Measurements from ENCODE around the gene BMPR2.
"Not testable (repeated sequence)": the region's sequence is repeated elsewhere in the genome, so short reads cannot be mapped to it uniquely, and the experiment has no call there.

Gene BMPR2

DNA sequence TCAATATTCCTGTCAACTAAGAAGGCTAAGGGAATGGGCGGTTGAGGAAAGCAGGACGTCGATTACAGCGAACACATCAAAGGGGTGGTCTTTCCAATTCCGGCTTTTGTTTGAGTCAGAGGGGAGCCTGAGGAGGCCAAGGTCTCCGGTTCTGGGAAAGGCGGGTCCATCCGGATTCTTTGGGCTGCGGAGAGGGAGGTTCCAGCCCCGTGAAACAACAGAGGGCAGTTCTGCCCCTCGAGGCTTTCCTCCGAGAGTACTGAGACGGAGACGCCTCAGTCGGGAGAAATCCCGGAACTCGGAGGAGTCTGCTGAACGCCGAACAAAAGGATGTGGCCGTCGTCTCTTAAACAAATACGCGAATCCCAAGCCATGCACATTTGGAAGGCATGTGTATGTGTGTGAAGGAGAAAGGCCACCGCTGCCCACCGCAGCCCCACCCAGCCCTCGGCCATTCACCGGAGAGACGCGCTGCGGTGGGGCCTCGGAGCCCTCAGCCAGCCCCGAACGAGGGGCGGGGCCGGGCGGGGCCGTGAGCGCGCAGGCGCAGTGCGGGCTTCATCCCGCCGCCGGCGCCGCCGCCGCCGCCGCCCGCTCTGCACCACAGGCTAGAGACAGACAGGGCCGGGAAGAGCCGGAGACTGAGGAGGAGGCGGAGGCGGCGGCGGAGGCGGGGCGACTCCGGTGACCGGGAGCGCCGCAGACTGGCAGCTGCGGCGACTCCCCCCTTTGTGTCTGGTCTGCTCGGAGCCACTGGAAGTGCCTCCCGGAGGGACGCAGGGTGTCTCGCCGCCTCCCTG lies at the start of gene BMPR2:
TSS of gene BMPR2 (plus strand) at position 719 of the 800 bp plus-strand sequence. CDS start 1,148 bp downstream, outside the sequence.
- peak; percentile 28 to 92 (median 79) for DNase-seq

DNA sequence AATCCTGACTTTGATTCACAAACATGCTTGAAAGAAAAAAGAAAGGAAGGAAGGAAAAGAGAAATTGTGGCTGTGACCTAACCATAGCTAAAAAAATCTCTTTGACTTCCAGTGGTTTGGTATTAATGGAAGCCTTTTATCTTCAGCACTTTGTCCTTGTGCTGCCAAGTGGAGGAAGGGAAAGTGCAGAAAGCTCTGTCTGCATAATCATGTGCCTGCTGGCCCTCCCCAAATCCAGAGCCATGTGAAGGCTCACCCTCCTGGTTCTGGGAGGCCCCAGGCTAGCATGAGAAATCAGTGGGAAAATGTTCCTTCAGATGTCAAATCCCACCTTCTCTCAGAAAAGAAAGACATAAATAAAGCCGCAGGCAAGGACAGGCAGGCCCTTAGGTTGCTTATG lies 48.3 kb upstream of the BMPR2 start:
- DNase-seq: no peak

DNA sequence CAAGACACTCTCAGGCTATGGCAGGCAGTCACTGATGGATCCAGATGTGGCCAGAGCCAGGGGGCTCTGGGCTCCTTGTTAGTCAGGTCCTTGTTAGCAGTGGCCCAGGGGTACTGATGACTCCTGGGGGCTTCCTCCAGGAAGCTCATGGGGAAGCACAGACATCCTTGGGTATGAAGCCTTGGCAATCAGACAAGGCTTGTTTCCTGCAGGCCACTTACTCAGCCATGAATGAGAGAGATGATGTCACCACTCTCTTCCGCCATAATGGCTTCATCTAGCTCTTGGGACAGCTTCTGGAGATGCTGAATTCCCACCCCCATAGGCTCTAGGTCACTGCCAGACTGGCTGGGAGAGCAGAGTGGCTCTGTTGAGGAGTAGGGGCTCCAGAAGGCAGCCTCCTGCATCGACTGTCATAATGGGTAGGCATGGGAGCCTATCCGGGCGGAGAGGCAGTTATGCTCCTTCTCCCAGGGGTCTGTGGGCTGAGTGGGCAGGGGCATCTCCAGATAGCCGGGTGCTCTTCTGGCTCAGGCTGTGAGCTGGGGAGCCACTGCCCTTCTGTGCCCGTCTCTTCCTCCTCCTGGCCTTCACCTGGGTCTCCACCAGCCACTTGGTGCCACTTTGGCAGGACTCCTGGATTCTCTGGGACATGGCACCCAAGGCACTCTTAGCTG lies 40.2 kb upstream of the BMPR2 start:
- no peak for DNase-seq

DNA sequence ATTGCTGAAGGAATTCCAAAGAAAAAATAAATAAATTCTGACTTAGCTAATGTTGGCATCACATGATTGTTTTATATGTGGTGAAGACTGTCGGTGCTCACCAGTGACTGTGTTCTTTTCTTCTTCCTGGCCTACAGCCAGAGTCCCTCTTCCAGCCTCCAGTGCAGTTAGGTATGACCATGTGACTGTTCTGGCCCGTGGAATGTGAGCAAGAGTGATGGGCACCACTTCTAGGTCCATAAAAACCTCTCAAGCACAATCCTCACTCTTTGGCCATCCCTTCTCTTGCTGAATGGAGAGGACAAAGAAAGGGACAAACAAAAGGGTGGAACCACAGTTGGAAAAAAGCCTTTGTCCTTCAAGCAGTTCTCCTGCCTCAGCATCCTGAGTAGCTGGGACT lies 39.0 kb upstream of the BMPR2 start:
- peak in 2 of 56 donors; percentile 0 to 25 for DNase-seq

DNA sequence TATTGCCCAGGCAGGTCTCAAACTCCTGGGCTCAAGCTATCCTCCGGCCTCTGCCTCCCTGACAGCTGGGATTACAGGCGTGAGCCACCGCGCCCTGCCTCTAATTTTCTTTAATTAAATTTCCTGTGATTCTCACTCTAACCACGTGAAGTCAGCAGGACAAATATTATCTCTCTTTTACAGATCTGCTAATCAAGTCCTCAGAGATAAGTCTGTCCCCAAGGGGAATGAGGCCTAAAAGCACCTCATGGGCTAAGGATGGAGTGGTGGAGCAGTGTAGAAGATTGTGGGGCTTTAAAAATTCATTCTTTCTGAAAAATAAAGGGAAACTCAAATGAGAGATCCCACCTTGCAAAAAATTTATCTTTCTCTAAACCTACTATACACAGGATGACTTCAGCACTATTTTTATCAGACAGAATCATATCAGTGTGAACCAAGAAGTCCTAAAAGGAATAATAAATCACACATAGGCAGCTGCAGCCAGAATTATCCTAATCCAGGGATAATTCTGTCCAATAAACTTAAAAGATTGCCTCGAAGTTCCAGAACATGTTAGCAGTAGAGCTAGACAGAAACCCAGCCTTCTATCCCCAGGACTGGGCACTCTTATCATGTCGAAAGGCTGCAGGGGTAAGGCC lies 38.3 kb upstream of the BMPR2 start:
- no peak for DNase-seq

DNA sequence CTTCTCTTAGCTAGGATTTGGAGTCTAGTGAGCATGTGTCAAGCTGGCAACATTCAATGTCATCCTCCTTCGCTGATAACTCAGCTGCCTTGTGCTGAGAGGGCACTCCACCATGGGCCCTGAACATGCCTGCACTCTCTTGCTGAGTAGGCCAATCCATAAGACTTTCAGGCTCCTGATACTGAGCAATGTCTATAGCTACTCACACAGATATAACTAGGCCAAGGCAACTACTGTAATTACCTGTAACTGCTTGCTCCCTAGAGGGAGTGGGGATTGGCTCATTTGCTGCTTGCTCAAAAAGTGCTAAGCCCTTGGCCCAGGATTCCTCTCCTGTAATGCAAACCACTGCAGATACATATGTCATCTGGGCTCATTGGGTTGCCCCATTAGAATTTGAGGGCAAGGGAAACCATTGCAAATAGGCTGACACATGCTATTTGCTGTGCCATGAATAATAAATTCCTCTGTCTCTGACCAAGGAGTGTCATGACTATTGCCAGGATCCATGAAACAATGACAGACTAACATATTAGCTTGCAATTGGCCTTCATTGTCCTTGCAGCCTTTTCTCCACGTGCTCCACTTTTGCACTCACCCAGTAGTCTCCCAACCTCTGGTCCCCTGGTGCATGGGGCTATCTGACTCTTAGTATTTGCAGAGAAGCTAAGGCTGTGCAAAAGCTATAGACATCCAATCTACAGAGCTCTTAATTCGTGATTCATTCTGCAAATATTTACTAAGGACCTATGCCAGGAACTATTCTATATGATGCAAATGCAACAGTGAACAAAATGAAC lies 36.9 kb upstream of the BMPR2 start:
- no peak for DNase-seq

DNA sequence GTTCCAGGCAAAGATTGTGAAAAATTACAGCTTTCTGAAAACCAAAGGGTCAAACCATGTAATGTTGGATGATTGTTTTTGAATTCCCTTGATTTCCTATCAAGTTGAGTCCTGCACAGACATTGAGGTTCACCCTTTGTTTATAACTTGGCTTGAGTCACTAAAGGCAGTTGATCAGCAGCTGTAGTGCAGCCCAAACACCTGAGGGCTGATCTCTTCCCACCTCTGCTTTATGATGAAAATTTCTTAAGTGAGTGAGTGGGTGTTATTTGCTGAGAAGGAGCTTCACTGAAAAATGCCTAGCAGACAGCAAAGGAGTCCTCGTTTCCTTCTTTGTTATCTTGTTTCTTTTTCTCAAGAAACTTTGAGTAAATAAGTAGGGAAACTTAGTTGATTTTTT lies 31.9 kb upstream of the BMPR2 start:
- no peak for DNase-seq

DNA sequence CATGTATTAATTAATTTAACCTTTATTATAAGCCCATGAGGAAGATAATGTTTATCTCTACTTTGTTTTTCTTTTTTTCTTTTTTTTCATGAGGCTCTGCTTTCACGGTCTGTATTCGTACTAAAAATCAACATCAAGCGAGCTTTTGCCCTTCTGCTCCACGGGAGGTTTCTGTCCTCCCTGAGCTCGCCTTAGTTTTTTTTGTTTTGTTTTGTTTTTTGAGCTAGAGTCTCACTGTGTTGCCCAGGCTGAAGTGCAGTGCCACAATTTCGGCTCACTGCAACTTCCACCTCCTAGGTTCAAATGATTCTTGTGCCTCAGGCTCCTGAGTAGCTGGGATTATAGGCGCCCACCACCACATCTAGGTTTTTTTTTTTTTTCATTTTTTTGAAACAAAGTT lies 29.9 kb upstream of the BMPR2 start:
- no peak for DNase-seq

DNA sequence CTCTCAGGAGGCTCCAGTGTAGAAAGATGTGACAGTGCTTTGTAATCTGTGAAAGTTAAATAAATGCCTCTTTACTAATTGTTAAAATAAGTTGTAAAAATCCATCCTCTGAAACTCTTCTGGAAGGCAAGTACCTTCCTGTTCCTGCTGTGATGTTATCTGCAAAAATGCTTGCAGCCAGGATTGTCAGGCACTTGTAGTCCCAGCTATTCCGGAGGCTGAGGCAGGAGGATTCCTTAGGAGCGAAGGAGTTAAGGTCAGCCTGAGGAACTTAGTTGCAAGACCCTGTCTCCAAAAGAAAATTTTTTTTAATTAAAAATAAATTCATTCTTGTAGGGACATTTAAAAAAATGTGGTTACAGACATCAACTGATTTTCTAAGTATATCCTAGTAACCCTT lies 22.7 kb upstream of the BMPR2 start:
- DNase-seq: no peak

DNA sequence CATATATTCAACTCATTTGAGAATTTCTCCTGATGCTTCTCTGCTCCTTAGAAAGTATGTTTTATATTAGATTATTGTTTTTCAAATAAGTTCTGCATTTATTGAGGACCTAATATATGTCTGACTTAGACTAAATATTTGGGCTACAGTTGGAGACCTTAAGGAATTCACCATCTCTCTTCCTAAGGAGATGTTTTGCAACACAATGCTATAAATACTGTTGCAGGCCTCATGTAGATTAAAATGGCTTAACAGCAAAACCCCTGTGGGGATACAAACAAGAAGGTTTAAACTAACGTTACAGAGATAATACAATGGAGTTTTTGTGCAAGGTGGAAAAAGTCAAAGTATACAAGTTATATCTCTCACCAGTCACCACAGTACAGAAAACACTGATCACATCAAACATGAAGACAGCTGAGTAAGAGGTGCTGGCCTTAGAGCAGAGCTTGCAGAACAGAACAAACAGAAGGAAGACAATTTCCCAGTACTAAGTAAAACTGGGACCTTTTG lies 20.1 kb upstream of the BMPR2 start:
- DNase-seq: no peak

DNA sequence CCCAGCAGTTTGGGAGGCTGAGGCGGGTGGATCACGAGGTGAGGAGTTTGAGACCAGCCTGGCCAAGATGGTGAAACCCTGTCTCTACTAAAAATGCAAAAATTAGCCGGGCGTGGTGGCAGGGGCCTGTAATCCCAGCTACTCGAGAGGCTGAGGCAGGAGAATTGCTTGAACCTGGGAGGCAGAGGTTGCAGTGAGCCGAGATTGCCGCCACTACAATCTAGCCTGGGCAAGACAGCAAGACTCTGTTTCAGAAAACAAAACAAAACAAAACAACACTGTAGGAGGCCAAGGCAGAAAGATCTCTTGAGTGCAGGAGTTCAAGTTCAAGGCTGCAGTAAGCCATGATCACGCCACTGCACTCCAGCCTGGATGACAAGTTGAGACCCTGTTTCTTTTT lies 17.2 kb upstream of the BMPR2 start:
- DNase-seq: not testable (repeated sequence)

DNA sequence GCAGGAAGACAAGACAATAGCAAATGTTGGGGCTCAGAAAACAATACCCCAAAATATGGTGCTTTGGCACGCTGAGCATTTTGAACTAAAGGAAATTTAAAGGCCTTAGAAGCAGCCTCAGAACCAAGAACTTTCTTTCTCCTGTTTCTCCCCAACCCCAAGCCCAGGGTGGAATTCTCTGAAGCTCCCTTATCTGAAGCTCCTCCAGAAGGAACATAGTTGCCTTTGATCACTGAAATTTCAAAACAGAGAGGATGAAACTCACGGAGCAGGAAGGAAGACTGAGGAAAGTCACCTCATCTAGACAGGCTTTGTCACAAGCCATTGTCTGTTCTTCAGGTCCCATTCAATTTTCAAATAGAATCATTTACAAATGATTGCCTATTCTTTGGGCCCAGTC lies 15.5 kb upstream of the BMPR2 start:
- no peak for DNase-seq

DNA sequence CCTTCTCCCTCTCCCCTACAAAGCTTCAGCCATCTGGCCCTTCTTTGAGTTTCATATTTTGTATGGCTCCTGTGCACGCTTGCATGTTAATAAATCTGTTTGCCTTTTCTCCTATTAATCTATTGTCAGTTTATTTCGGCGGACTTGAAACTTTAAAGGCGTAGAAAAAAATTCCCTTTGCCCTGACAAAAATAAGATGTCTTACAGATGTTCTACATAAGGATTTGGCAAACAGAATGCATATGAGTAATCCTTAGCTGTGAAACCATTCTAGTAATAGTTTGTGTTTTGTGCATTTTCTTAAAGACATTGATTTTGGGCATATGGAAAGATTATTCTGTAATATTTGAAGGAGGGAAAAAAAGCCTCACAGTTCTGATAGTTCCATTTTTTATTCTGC lies 15.0 kb upstream of the BMPR2 start:
- DNase-seq: no peak

DNA sequence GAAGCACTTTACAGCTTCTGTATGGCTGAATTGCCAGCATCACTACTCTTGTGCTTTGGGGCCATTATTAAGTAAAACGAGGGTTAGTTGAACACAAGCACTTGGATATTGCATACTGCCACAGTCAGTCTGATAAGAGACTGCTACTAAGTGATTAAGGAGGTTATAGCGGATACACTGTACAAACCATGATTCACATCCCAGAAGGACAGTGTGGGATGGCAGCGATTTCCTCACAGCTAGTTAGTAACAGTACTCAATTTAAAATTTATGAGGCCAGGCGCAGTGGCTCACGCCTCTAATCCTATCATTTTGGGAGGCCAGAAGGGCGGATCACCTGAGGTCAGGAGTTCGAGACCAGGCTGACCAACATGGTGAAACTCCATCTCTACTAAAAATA lies 2.6 kb upstream of the BMPR2 start:
- DNase-seq: no peak

DNA sequence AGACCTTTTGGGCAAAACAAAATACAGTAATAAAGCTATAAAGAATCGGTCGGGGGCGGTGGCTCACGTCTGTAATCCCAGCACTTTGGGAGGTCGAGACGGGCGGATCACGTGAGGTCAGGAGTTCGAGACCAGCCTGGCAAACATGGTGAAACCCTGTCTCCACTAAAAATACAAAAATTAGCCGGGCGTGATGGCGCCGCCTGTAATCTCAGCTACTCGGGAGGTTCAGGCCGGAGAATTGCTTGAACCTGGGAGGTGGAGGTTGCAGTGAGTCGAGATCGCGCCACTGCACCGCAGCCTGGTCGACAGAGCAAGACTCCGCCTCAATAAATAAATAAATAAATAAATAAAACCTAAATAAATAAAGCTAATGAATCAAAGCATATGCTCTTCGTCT lies 1.7 kb upstream of the BMPR2 start:
- DNase-seq: not testable (repeated sequence)

DNA sequence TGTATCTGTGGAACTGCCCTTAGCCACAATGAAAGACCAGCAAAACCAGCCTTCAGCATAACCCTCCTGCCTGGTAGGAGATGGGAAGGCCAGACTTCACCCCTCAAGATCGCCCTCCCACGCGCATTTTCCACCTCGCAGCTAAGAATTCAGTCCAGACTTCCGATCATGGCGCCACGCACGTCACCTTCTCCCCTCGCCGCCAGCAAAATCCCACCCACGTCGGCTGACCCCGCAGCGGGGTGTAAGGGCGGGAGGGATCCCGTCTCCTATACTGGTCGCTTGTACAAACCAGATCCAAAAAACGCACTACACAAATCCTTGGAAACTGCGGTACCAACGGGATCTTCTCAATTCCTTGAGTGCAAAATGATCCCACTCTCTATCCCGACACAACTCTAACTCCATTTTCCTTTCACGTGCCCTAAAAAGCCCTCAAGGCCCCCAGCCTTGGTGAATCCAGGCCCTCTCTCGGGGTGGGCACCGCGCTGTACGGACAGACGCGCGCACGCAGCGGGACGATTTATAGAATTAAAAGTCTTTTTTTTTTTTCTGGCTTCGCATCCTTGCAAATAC lies 1.0 kb upstream of the BMPR2 start:
- peak in 45 of 56 donors; percentile 3 to 59 (median 27) for DNase-seq

DNA sequence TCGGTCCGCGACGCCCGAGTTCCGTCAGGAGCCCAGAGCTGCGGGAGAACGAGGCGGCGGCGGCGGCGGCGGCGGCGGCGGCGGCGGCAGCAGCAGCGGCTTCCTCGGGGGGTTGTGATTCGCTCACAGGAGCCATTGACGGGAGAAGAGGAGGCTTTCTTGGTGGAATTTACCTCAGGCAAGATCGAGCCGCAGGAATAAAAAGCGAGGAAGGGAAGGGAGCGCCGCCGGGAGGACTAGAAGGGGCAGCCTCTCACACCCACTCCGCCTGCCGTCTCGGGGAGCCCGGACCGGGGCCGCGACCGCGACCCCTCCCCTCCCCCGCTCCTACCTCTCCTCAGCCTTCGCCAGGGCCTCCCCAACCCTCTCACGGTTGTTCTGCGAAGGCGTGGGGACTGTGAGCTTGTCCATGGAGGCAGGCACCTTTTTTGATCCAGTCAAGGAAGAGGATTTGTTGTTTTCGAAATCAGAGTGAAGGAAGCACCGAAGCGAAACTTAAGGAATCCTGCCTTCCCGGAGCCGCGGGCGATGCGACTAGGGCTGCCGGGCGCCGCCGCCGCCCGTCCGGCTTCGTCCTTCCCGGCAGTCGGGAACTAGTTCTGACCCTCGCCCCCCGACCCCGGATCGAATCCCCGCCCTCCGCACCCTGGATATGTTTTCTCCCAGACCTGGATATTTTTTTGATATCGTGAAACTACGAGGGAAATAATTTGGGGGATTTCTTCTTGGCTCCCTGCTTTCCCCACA lies 506 bp downstream of the BMPR2 start:
- DNase-seq: peak in 38 of 56 donors; percentile 22 to 76 (median 48)

DNA sequence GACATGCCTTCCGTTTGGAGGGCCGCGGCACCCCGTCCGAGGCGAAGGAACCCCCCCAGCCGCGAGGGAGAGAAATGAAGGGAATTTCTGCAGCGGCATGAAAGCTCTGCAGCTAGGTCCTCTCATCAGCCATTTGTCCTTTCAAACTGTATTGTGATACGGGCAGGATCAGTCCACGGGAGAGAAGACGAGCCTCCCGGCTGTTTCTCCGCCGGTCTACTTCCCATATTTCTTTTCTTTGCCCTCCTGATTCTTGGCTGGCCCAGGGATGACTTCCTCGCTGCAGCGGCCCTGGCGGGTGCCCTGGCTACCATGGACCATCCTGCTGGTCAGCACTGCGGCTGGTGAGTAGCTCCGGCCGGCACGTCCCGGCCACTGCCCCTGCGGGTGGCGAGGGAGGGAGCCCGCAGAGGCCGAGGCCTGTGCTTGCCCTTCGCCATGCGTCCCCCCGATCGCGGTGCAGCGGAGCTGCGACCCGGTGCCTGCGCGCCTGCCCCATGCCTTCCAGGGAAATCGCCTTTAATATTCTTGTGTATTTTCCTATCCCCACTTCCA lies 1.2 kb downstream of the BMPR2 start:
- peak in 41 of 56 donors; percentile 4 to 58 (median 25) for DNase-seq

DNA sequence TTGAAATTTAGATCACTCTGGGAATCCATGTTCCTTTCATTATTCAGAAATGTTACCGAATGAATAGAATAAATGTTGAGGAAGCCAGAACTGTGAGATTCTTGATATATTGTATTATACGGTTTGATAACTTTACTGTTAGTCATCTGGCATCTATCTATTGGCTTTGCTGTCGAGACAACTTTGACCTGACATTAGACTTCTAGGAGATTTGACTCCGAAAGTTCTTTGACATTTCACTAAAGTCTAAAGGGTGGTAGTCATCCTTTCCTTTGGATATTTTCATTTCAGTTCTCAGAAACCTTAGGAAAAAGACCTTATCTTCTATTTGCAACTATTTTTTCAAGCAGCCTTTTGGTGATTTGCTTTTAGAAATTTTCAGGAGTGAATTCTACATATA lies 1.9 kb downstream of the BMPR2 start:
- no peak for DNase-seq
